8988T (cell line): ENCODE measurements around the gene GBP7.
"Not testable (repeated sequence)": the region's sequence is repeated elsewhere in the genome, so short reads cannot be mapped to it uniquely, and the experiment has no call there.

Experiments
- DNase-seq: peaks from one replicate; pipeline ENCODE4 v3.0.0; 2011

Gene GBP7

GRCh38 chr1:89175601-89176256, at the start of gene GBP7:
GBP7 (minus strand) TSS chr1:89176003; CDS start chr1:89171935, 4,068 bp downstream.
- no peak for DNase-seq

DNA sequence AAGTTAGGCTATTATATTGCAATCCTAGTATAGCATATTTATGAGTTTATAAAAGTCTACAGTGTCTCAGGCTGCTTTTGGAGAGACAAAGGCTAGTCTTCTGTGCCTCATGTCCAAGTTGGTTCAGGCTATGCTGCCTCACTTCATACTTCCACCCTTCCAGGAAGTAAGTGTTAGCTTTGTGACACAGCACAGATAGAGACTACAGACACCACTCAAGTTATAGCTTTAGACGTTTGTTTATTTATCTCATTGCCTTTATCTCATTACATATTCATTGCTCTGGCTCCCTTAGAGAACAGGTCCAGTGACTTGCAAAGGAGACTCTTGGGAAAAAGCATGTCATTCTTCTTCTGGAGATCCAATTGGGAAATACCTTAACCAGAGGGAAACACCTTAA, 45.5 kb upstream of the GBP7 start:
- DNase-seq, result no peak

- DNase-seq, result not testable (repeated sequence)
Measured at GRCh38 chr1:89219851-89220250, 44.0 kb upstream of the GBP7 start.

DNA sequence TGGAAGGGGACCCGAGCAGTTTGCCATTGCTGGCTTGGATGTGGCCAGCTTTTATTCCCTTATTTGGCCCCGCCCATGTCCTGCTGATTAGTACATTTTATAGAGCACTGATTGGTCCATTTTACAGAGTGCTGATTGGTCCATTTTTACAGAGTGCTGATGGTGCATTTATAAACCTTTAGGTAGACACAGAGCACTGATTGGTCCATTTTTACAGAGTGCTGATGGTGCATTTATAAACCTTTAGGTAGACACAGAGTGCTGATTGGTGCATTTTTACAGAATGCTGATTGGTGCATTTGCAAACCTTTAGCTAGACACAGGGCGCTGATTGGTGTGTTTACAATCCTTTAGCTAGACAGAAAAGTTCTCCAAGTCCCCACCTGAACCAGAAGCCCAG, 43.1 kb upstream of the GBP7 start:
- DNase-seq, result not testable (repeated sequence)

DNA sequence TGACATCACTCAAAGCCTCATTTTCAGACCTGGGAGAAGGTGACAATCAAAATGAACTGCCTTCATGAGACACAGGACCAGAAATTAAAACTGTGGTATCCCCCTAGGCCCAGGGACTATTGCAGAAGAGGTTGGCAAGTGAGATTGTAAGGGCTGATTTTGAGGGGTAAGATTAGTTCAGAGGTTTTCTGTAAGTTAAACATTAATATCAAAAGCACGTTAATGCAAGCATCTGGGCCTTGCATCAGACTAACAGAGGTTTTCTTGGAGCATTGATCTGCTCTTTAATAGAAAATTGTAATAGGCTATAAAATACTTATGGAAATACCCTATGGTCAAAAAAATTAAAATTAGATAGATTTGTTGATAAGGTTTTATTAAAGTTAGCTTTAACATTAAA, 37.5 kb upstream of the GBP7 start:
- no peak for DNase-seq

GRCh38 chr1:89211035-89211634, 35.3 kb upstream of the GBP7 start:
- DNase-seq, result no peak

- no peak for DNase-seq
Measured at GRCh38 chr1:89206373-89206772, 30.6 kb upstream of the GBP7 start.

GRCh38 chr1:89203166-89203565, 27.4 kb upstream of the GBP7 start:
- DNase-seq, result no peak

- DNase-seq, result no peak
Measured at GRCh38 chr1:89201106-89201794, 25.4 kb upstream of the GBP7 start.

DNA sequence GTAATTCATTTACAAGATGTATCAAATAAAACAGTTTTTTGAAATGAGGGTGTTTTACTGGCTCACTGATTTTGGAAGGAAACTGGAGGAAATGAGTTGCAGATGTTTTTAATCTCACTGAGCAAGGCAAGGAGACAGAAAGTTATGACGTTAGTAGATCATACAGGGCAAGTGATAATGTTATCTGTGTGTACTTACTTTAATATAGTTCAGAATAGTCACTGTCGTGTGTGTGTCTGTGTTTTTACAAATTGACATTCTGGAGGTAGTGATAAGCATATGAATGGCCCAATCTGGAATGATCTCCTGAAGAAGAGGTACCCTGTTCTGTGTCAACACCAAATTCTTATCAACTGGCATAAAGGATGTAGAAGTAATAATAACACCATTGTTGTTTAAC, 24.9 kb upstream of the GBP7 start:
- DNase-seq, result no peak

GRCh38 chr1:89199525-89200031, 23.8 kb upstream of the GBP7 start:
- DNase-seq, result no peak

- DNase-seq, result no peak
Measured at GRCh38 chr1:89198491-89199072, 22.8 kb upstream of the GBP7 start, which contains the start of gene GBP4. GBP4 (minus strand) TSS chr1:89198942; CDS start chr1:89198834, 108 bp downstream.

DNA sequence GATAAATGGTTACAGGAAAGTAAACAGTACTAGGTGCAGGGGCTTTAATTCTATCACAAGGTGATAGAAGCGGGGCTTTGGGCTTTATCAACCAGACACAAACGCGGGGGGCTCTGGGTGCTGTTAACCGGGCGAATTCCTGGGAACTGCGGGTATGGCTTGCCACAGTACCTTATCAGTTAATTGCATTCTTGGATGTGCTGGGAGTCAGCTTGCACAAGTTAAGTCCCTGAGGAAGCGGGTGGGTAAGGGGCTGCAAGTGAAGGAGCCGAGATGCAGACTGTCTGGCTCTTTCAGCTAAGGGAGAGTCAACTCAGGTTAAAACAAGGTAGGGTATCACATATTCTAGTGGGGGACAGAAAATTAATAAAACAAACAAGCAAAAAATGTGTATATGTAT, 22.3 kb upstream of the GBP7 start:
- no peak for DNase-seq

GRCh38 chr1:89195476-89195875, 19.7 kb upstream of the GBP7 start:
- DNase-seq, result no peak

GRCh38 chr1:89191314-89191713, 15.5 kb upstream of the GBP7 start:
- DNase-seq, result no peak

DNA sequence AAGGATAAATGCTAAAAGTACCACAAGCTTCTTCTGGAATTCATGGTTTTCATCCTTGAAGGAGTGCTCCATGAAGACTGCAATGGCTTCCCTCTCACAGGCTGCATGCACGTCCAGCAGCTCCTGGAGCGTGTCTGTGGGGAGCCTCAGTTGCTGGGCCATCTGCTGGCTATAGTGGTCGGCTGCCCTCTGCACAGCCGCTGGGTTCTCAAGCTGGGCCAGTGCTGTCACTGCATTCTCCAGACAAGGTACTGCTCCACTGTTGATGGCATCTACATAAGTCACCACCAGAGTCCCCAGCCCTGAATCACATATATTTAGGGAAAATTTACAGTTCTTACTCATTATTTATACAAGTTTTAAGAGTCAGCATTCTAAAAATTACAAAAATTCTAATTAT, 14.2 kb upstream of the GBP7 start:
- DNase-seq, result no peak

- DNase-seq, result no peak
Measured at GRCh38 chr1:89179343-89179742, 3.5 kb upstream of the GBP7 start.

GRCh38 chr1:89176971-89177370, 1.2 kb upstream of the GBP7 start:
- no peak for DNase-seq

- DNase-seq, result no peak
Measured at GRCh38 chr1:89174491-89174890, 1.3 kb downstream of the GBP7 start.

DNA sequence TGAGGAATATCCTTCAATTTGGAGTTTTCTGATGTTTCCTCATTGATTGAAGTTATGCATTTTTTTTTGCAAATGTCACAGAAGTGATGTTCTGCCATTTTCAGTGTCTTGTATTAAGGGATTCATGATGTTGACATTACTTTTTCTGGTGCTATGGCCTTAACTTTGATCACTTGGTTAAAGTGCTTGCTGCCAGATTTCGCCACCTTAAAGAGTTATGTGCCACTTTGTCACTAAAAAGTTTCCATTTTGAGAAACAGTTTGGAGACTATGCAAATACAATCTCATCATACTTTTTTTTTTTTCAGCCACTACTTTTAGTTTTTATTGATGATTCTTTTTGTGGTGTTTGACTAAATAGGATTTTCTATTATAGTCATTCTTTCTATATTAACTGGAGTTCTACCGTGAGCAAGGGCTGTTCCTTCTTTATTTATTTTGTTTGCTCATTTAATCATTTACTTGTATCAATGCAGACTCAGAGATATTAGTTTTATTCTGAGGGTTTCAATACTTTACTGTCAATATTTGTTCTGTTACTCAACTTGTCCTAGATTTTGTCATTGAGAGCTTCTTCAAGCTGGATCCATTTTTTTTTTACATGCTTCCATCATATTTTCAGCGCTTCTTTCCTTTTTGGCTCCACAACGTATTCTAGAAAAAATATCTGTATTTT, 3.2 kb downstream of the GBP7 start:
- no peak for DNase-seq

GRCh38 chr1:89171067-89171438, 4.8 kb downstream of the GBP7 start:
- DNase-seq, result no peak

- no peak for DNase-seq
Measured at GRCh38 chr1:89170170-89171066, 5.4 kb downstream of the GBP7 start.
